Stomach (tissue), 4 donors: ENCODE measurements around the gene MEX3A.

Experiments
- POLR2A ChIP-seq, 4 donors: fragments of 450-650 bp; IDR thresholded peaks; one replicate each; pipeline ENCODE4 v1.6.1; 2016; ENCODE audit warnings: antibody characterized with exemption in 4 of 4, control low read depth in 2 of 4, mild to moderate bottlenecking in 1 of 4, moderate library complexity in 1 of 4
- TF ChIP-seq, protein P1 (sequence below), 7 experiments: fragments of 450-650 bp in 4 of 7; fragments of 200-600 bp in 3 of 7; sonication (generic) in 3 of 7; IDR thresholded peaks; one replicate each; pipeline ENCODE4 v1.5.1; 2016 to 2019; ENCODE audit warnings: antibody characterized with exemption in 7 of 7, control low read depth in 2 of 7, mild to moderate bottlenecking in 1 of 7

DNA sequence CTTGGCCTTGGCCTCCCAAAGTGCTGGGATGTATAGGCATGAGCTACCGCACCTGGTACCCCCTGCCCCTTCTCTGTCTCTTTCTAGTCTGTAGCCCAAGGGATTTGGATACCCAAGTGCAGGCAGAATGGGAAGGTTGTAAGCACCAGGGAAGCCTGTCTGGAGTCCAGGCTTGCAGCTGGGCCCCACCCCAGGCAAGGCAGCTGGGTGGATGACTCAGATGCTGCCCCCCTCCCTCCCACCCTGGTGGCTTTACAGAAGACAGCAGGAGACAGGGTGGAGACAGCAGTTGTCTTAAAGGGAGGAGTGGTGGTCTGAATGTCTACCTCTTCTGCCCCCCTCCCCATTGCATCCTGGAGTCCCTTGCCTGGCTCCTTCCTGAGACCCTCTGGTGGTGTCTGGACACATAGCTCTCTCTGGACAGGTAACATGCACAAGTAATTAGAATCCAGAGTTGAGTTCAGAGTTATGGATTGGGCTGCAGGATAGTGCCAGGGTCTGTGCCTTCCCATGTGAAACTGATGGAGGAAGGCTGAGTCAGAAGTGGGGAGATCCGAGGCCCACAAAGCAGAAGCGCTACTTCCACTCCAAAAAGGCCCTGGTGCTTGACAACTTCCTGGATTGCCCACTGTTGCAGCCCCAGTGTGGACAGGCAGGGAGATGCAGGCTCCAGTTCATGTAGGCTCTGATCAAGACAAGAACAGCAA lies 37.4 kb upstream of the MEX3A start:
- TF ChIP-seq, protein P1, sequence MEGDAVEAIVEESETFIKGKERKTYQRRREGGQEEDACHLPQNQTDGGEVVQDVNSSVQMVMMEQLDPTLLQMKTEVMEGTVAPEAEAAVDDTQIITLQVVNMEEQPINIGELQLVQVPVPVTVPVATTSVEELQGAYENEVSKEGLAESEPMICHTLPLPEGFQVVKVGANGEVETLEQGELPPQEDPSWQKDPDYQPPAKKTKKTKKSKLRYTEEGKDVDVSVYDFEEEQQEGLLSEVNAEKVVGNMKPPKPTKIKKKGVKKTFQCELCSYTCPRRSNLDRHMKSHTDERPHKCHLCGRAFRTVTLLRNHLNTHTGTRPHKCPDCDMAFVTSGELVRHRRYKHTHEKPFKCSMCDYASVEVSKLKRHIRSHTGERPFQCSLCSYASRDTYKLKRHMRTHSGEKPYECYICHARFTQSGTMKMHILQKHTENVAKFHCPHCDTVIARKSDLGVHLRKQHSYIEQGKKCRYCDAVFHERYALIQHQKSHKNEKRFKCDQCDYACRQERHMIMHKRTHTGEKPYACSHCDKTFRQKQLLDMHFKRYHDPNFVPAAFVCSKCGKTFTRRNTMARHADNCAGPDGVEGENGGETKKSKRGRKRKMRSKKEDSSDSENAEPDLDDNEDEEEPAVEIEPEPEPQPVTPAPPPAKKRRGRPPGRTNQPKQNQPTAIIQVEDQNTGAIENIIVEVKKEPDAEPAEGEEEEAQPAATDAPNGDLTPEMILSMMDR (IDR thresholded peaks at IDR 0.05) = no peak
- no peak for TF ChIP-seq POLR2A (IDR thresholded peaks at IDR 0.05)
